Keratinocyte (primary cell): ENCODE data around the gene CEBPG. TPM values are rescaled to one million over a fixed set of nuclear protein-coding genes. Genes with fewer than 3 reads are reported as not detected.

ENCODE experiments used
- DNase-seq: peaks from one replicate; pipeline ENCODE4 v3.0.0-alpha.2; 2011; ENCODE audit warnings: low read depth, missing footprints, low spot score
- FAIRE-seq: peaks from 2 replicates; lab custom pipeline; 2011; peaks lifted over from hg19 to GRCh38; lab: Jason Lieb, UNC
- H2AFZ ChIP-seq: 2 replicates; pipeline ENCODE4 v1.6.0; 2012; ENCODE audit warnings: low read length, control low read depth, inconsistent platforms; ENCODE audit not compliant: control insufficient read depth
- H3K27ac ChIP-seq: 2 replicates; pipeline ENCODE4 v1.5.1; 2011; ENCODE audit warnings: low read length; ENCODE audit not compliant: control insufficient read depth, insufficient read depth
- H3K27me3 ChIP-seq: 3 replicates; pipeline ENCODE4 v1.6.0; 2011; ENCODE audit warnings: low read length; ENCODE audit not compliant: control insufficient read depth, insufficient read depth; ENCODE audit errors: extremely low read depth
- H3K36me3 ChIP-seq, 2 experiments: 2 replicates in 1 of 2; 3 replicates in 1 of 2; pipeline ENCODE4 v1.5.1; 2011; ENCODE audit warnings: low read length in 2 of 2, mild to moderate bottlenecking in 1 of 2; ENCODE audit not compliant: control insufficient read depth in 2 of 2, insufficient read depth in 2 of 2; ENCODE audit errors: extremely low read depth in 1 of 2
- H3K4me1 ChIP-seq: 3 replicates; pipeline ENCODE4 v1.5.1; 2011; ENCODE audit warnings: low read length; ENCODE audit not compliant: control insufficient read depth, insufficient read depth; ENCODE audit errors: extremely low read depth
- H3K4me2 ChIP-seq: 3 replicates; pipeline ENCODE4 v1.6.0; 2011; ENCODE audit warnings: low read depth, low read length; ENCODE audit not compliant: control insufficient read depth, insufficient read depth; ENCODE audit errors: extremely low read depth
- H3K4me3 ChIP-seq, 3 experiments: fragments of 200-600 bp in 1 of 3; sonication (generic) in 1 of 3; 2 replicates in 2 of 3; 3 replicates in 1 of 3; pipeline ENCODE4 v1.5.1; 2011 to 2016; ENCODE audit warnings: low read length in 3 of 3, mild to moderate bottlenecking in 3 of 3, control low read depth in 2 of 3, inconsistent platforms in 1 of 3, low read depth in 1 of 3, mixed read lengths in 1 of 3, mixed run types in 1 of 3, moderate library complexity in 1 of 3; ENCODE audit not compliant: control insufficient read depth in 2 of 3, insufficient read depth in 2 of 3; ENCODE audit errors: extremely low read depth in 1 of 3
- H3K79me2 ChIP-seq: 2 replicates; pipeline ENCODE4 v1.6.0; 2012; ENCODE audit warnings: low read length; ENCODE audit not compliant: control insufficient read depth, insufficient read depth
- H3K9ac ChIP-seq: 3 replicates; pipeline ENCODE4 v1.6.0; 2011; ENCODE audit warnings: low read length; ENCODE audit not compliant: control insufficient read depth, insufficient read depth; ENCODE audit errors: extremely low read depth
- H3K9me1 ChIP-seq: 3 replicates; pipeline ENCODE4 v1.6.0; 2011; ENCODE audit warnings: low read length; ENCODE audit not compliant: control insufficient read depth, insufficient read depth; ENCODE audit errors: extremely low read depth
- H3K9me3 ChIP-seq: 2 replicates; pipeline ENCODE4 v1.5.1; 2012; ENCODE audit warnings: low read depth, low read length; ENCODE audit not compliant: control insufficient read depth
- H4K20me1 ChIP-seq: 3 replicates; pipeline ENCODE4 v1.6.0; 2011; ENCODE audit warnings: low read length; ENCODE audit not compliant: control insufficient read depth, insufficient read depth; ENCODE audit errors: extremely low read depth
- EZH2 ChIP-seq: IDR thresholded peaks from one replicate; pipeline ENCODE4 v1.6.1; 2012; ENCODE audit warnings: inconsistent platforms, mild to moderate bottlenecking, low read length, moderate library complexity
- dilution Hi-C: fragments of 300-500 bp; cut with MboI; formaldehyde crosslinking; loops from one replicate; pipeline ENCODE4 v1.7.0; 2020; ENCODE audit warnings: low sequenced_read_pairs; ENCODE audit not compliant: extremely low pct_ligation_motif_present
- polyA plus RNA-seq, 5 experiments: library from polyadenylated mRNA; depleted of rRNA in 3 of 5; stranded (reverse) in 3 of 5; stranded (forward) in 1 of 5; unstranded in 1 of 5; fragments of >200 nt; gene quantifications; 1 replicate in 1 of 5; 2 replicates in 3 of 5; 3 replicates in 1 of 5; pipeline versions ENCODE4 v1.2.1 to v1.2.3, GENCODE V29; 2011 to 2012; ENCODE audit warnings: missing spikeins in 2 of 5, low read depth in 1 of 5, low replicate concordance in 1 of 5
- TF ChIP-seq, protein P1 (sequence below), 3 experiments: IDR thresholded peaks in 1 of 3; conservative IDR thresholded peaks in 1 of 3; optimal IDR thresholded peaks in 1 of 3; 2 replicates in 2 of 3; 3 replicates in 1 of 3; pipeline versions ENCODE3 to v1.5.1; 2011; ENCODE audit warnings: low read length in 3 of 3, mild to moderate bottlenecking in 3 of 3, moderate library complexity in 2 of 3, control low read depth in 1 of 3, inconsistent platforms in 1 of 3; ENCODE audit not compliant: insufficient read depth in 2 of 3; ENCODE audit errors: extremely low read depth in 1 of 3

CEBPG gene
- polyA plus RNA-seq, 1 donor (not counting 4 experiments of a cell fraction or from before 2014, with no cell fraction given) = 31.9 TPM

DNA sequence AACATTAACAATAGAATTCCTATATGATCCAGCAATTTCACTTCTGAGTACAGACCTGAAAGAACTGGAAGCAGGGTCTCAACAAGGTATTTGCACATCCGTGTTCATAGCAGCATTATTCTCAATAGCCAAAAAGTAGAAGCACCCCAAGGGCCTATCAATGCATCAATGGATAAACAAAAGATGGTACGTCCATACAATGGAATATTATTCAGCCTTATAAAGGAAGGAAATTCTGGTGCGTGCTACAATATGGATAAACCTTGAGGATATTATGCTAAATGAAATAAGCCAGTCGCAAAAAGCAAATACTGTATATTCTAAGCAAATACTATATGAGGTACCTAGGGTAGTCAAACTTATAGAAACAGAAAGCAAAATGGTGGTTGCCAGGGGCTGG lies 40.4 kb upstream of the CEBPG start:
- Histone ChIP-seq H3K27me3 (no peaks in the 10 kb centered on the region), H3K9ac (no peak overlapping the region), H3K27ac (no peak overlapping the region), H3K9me3 (no peaks in the 10 kb centered on the region), H4K20me1 (no peaks in the 10 kb centered on the region), H3K4me3 (no peak overlapping the region), H3K4me1 (no peaks in the 10 kb centered on the region), H3K79me2 (no peaks in the 10 kb centered on the region), H3K9me1 (no peaks in the 10 kb centered on the region), H3K4me2 (no peak overlapping the region), H3K36me3 (no peaks in the 10 kb centered on the region), H2AFZ (no peak overlapping the region)
- no peak for FAIRE-seq
- no peak for DNase-seq
- TF ChIP-seq, protein P1, sequence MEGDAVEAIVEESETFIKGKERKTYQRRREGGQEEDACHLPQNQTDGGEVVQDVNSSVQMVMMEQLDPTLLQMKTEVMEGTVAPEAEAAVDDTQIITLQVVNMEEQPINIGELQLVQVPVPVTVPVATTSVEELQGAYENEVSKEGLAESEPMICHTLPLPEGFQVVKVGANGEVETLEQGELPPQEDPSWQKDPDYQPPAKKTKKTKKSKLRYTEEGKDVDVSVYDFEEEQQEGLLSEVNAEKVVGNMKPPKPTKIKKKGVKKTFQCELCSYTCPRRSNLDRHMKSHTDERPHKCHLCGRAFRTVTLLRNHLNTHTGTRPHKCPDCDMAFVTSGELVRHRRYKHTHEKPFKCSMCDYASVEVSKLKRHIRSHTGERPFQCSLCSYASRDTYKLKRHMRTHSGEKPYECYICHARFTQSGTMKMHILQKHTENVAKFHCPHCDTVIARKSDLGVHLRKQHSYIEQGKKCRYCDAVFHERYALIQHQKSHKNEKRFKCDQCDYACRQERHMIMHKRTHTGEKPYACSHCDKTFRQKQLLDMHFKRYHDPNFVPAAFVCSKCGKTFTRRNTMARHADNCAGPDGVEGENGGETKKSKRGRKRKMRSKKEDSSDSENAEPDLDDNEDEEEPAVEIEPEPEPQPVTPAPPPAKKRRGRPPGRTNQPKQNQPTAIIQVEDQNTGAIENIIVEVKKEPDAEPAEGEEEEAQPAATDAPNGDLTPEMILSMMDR (optimal IDR thresholded peaks at IDR 0.05 in 1 of 3, IDR thresholded peaks at IDR 0.05 in 1 of 3, conservative IDR thresholded peaks at IDR 0.05 in 1 of 3; ENCODE audit: extremely low read depth in 1 of 3, insufficient read depth in 2 of 3, low read length in 3 of 3) = no peak
- no peak for TF ChIP-seq EZH2
- dilution Hi-C loops = no loop called here

DNA sequence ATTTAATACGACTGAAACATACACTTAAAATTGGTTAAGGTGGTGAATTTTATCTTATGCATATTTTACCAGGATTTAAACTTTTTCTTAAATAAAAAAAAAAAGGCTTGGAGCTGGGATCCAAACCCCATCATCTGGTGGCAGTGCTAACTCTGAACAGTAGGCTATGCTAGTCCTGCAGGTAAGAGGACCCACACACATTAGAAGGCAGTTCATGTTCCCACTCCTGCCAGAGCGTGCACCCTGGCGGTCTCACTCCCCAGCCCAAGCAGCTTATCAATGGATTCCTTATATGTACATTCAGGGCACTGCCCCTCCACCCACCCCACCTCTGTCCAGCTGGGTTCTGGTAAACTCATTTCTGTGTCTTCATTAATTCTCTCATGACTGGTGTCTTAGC lies 39.9 kb upstream of the CEBPG start:
- no peak overlapping the region for H2AFZ ChIP-seq
- TF ChIP-seq, protein P1 (optimal IDR thresholded peaks at IDR 0.05 in 1 of 3, IDR thresholded peaks at IDR 0.05 in 1 of 3, conservative IDR thresholded peaks at IDR 0.05 in 1 of 3; ENCODE audit: extremely low read depth in 1 of 3, insufficient read depth in 2 of 3, low read length in 3 of 3) = peak; percentile 26 to 74 (median 42)
- no peak for TF ChIP-seq EZH2
- H3K9me1 ChIP-seq = no peaks in the 10 kb centered on the region
- H3K27ac ChIP-seq = no peak overlapping the region
- dilution Hi-C loops = no loop called here
- no peaks in the 10 kb centered on the region for H4K20me1 ChIP-seq
- H3K9ac ChIP-seq = no peak overlapping the region
- no peaks in the 10 kb centered on the region for H3K27me3 ChIP-seq
- no peaks in the 10 kb centered on the region for H3K36me3 ChIP-seq
- DNase-seq (no peak), FAIRE-seq (no peak)
- no peak overlapping the region for H3K4me3 ChIP-seq
- no peaks in the 10 kb centered on the region for H3K4me1 ChIP-seq
- H3K4me2 ChIP-seq = no peak overlapping the region
- no peaks in the 10 kb centered on the region for H3K79me2 ChIP-seq
- H3K9me3 ChIP-seq = no peaks in the 10 kb centered on the region
